ENCODE results near the gene MELTF. TPM values are rescaled to one million over a fixed set of nuclear protein-coding genes. Genes with fewer than 3 reads are reported as not detected.

Gene MELTF
- total and polyA plus RNA-seq, 2 of the 13 experiments (the other 11 are each of a cell fraction or from before 2014, with no cell fraction given): 3.2 to 7.5 TPM

DNA sequence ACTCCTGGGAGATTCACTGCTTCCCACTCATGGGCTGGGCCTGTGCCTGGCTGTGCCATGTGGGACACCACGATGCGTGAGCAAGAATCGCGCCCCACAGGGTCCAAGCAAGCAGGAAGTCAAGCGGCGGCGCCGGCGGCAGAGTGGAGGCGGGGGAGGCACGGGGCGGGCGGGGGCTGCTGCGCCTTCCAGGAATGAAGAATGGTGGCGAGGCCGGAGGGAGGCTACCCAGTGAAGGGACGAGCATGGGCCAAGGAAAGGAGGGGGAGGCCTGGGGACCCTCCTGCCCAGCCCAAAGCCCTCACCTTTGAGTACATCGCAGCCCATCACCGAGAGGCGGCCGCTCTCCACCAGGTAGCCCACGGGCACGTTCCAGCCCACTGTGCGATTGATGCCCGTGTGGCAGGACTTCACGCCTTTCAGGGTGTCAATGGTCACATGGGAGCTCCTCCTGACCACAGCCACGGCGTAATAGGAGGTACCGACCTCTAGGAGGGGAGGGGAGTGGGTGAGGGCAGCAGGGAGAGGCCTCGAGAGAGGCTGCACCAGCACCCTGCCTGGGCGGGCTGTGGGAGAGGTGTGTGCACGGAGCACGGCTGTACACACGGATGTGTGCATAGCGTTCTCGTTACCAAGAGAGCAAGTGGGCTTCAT is 5.5 kb downstream of the MELTF start (continued):
- TF ChIP-seq FUBP1 (CRISPR knock-in tag; IDR thresholded peaks at IDR 0.05; ENCODE audit: borderline replicate concordance) (no peak), ZNF891 (CRISPR knock-in tag; IDR thresholded peaks at IDR 0.05) (no peak), MTERF4 (CRISPR knock-in tag; IDR thresholded peaks at IDR 0.05) (no peak), ZBTB21 (CRISPR knock-in tag; IDR thresholded peaks at IDR 0.05) (no peak), FOXM1 (CRISPR knock-in tag; IDR thresholded peaks at IDR 0.05) (no peak), MYNN (CRISPR knock-in tag; IDR thresholded peaks at IDR 0.05; ENCODE audit: low read depth) (no peak)
- TF ChIP-seq, protein P1, sequence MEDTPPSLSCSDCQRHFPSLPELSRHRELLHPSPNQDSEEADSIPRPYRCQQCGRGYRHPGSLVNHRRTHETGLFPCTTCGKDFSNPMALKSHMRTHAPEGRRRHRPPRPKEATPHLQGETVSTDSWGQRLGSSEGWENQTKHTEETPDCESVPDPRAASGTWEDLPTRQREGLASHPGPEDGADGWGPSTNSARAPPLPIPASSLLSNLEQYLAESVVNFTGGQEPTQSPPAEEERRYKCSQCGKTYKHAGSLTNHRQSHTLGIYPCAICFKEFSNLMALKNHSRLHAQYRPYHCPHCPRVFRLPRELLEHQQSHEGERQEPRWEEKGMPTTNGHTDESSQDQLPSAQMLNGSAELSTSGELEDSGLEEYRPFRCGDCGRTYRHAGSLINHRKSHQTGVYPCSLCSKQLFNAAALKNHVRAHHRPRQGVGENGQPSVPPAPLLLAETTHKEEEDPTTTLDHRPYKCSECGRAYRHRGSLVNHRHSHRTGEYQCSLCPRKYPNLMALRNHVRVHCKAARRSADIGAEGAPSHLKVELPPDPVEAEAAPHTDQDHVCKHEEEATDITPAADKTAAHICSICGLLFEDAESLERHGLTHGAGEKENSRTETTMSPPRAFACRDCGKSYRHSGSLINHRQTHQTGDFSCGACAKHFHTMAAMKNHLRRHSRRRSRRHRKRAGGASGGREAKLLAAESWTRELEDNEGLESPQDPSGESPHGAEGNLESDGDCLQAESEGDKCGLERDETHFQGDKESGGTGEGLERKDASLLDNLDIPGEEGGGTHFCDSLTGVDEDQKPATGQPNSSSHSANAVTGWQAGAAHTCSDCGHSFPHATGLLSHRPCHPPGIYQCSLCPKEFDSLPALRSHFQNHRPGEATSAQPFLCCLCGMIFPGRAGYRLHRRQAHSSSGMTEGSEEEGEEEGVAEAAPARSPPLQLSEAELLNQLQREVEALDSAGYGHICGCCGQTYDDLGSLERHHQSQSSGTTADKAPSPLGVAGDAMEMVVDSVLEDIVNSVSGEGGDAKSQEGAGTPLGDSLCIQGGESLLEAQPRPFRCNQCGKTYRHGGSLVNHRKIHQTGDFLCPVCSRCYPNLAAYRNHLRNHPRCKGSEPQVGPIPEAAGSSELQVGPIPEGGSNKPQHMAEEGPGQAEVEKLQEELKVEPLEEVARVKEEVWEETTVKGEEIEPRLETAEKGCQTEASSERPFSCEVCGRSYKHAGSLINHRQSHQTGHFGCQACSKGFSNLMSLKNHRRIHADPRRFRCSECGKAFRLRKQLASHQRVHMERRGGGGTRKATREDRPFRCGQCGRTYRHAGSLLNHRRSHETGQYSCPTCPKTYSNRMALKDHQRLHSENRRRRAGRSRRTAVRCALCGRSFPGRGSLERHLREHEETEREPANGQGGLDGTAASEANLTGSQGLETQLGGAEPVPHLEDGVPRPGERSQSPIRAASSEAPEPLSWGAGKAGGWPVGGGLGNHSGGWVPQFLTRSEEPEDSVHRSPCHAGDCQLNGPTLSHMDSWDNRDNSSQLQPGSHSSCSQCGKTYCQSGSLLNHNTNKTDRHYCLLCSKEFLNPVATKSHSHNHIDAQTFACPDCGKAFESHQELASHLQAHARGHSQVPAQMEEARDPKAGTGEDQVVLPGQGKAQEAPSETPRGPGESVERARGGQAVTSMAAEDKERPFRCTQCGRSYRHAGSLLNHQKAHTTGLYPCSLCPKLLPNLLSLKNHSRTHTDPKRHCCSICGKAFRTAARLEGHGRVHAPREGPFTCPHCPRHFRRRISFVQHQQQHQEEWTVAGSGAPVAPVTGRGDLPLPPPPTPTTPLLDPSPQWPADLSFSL (CRISPR knock-in tag; IDR thresholded peaks at IDR 0.05): no peak

Measured in HepG2 (cell line).